ENCODE measurements around the gene OR2H2. TPM values are rescaled to one million over a fixed set of nuclear protein-coding genes. Genes with fewer than 3 reads are reported as not detected.

OR2H2 gene
- total and polyA plus RNA-seq, 2 experiments from 2014 or later, result 0.86 TPM; not detected in 1

DNA sequence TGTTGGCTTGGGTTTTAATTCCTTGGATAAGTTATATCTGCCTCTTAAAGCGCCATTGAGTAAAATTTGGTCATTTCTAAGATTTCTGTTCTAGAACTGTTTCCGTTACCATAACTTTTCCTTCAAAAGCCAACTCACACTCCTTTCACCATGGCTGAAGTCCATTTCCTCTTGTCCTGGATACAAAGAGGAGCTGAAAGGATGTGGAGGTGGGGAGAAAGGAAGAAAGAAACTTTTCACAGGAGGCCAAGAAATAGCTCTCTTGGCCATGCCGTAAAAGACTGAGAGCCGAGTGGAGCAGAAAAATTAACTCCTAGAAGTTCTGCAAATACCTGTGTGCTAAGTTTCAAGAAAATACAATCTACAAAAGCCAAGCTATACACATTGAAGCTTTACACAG lies 26.5 kb downstream of the OR2H2 start (continued):
- TF ChIP-seq EZH2phosphoT487 (IDR thresholded peaks at IDR 0.05; ENCODE audit: unreplicated experiment), result no peak
- TF ChIP-seq, protein P1, sequence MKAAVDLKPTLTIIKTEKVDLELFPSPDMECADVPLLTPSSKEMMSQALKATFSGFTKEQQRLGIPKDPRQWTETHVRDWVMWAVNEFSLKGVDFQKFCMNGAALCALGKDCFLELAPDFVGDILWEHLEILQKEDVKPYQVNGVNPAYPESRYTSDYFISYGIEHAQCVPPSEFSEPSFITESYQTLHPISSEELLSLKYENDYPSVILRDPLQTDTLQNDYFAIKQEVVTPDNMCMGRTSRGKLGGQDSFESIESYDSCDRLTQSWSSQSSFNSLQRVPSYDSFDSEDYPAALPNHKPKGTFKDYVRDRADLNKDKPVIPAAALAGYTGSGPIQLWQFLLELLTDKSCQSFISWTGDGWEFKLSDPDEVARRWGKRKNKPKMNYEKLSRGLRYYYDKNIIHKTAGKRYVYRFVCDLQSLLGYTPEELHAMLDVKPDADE (IDR thresholded peaks at IDR 0.05), result no peak

DNA sequence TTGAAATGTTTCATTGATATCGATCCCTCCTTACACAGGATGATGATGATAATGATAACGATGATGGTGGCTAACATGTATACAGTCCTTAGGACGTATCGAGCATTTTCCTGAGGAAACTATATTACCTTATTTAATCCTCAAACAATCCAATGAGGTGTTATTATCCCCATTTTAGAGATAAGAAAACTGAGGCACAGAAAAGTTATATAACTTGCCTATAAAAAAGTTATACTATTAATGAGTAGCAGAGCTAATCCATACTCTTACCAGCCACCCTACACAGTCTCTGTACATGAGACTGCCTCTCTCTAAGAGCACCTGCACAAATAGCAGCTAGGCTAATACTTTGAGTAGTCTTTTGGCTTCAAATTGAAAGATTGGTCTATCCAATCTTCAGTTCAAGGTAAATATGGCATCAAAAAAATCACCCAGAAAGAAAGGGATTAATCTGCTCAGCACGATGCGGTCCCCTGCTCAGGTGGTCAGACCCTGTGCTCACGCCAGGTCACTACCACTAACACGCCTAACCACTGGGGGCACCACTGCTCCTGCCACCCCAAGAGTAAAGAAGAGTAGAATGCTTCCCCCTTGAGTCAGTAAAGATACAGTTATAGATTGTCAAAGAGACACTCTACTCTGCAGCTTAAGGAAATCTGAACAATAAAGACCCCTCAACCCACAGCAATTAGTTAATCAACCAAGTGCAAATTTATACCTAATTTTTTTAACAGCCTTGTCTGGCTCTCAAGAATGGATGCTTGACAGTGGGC lies 33.0 kb downstream of the OR2H2 start:
- Histone ChIP-seq H3K27me3 (ENCODE audit: insufficient read depth) (no peaks in the 10 kb centered on the region), H3F3A (replicated peaks; ENCODE audit: low read depth) (peaks cover 55% of the 10 kb centered on the region), H3K9me2 (ENCODE audit: insufficient read depth) (no peaks in the 10 kb centered on the region), H3K79me2 (replicated peaks; ENCODE audit: insufficient read depth) (peaks cover 69% of the 10 kb centered on the region), H3K4me3 (no peak overlapping the region), H3K36me3 (ENCODE audit: insufficient read depth) (peaks cover 89% of the 10 kb centered on the region), H4K20me1 (replicated peaks; ENCODE audit: insufficient read depth) (peaks cover 27% of the 10 kb centered on the region), H2AFZ (no peak overlapping the region), H3K4me2 (no peak overlapping the region), H3K4me1 (ENCODE audit: insufficient read depth) (peaks cover 11% of the 10 kb centered on the region), H3K27ac (ENCODE audit: low read depth) (peak overlapping the region; percentile 0; the same call in 1 of the 2 replicates)
- H3K36me3 Mint-ChIP-seq (ENCODE audit: low read depth), result peaks cover 96% of the 10 kb centered on the region
- ATAC-seq (peak; percentile 94), DNase-seq (ENCODE audit: low spot score) (peak; percentile 79)
- TF ChIP-seq, protein P2, sequence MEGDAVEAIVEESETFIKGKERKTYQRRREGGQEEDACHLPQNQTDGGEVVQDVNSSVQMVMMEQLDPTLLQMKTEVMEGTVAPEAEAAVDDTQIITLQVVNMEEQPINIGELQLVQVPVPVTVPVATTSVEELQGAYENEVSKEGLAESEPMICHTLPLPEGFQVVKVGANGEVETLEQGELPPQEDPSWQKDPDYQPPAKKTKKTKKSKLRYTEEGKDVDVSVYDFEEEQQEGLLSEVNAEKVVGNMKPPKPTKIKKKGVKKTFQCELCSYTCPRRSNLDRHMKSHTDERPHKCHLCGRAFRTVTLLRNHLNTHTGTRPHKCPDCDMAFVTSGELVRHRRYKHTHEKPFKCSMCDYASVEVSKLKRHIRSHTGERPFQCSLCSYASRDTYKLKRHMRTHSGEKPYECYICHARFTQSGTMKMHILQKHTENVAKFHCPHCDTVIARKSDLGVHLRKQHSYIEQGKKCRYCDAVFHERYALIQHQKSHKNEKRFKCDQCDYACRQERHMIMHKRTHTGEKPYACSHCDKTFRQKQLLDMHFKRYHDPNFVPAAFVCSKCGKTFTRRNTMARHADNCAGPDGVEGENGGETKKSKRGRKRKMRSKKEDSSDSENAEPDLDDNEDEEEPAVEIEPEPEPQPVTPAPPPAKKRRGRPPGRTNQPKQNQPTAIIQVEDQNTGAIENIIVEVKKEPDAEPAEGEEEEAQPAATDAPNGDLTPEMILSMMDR (conservative IDR thresholded peaks at IDR 0.05; ENCODE audit: low read depth in 2 of 2), result peak; percentile 70 to 78
- TF ChIP-seq EZH2phosphoT487 (IDR thresholded peaks at IDR 0.05; ENCODE audit: unreplicated experiment), result no peak
- no peak for TF ChIP-seq ZNF331 (CRISPR knock-in tag; IDR thresholded peaks at IDR 0.05; ENCODE audit: low read depth)
- no peaks in the 10 kb centered on the region for H3K9me3 Mint-ChIP-seq
- H3K4me3 Mint-ChIP-seq, result no peak overlapping the region
- H3K27ac Mint-ChIP-seq, result no peak overlapping the region
- H3K4me1 Mint-ChIP-seq, result peaks cover 28% of the 10 kb centered on the region
- peaks cover 4% of the 10 kb centered on the region for H3K27me3 Mint-ChIP-seq (ENCODE audit: insufficient read depth, low read depth, poor library complexity)

DNA sequence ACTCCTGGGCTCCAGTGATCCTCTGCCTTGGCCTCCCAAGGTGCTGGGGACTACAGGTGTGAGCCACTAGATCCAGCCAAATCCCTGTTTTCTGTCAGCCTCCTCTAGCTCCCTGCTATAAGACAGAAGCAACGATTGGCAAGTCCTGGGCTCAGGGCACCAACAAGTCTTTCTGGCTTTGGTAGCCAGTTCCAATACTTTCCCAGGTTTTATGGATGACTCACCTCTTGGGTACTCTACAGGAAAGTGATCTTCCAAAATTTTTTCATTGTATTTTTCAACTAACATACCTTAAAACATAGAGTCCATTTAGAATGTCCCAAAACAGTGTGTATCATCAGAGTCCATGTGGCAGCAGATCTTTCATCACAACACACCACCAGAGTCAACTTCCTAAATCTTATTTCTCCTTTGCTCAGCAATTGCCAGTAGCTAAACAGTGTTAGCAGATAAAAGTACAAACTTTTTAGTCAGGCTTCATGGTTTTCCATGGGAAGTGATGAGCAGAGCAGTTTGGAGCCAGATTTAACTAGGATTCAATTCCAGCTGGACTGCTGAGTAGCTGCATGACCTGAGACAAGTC lies 34.7 kb downstream of the OR2H2 start:
- Mint-ChIP-seq H3K4me1 (peaks cover 45% of the 10 kb centered on the region), H3K27ac (no peak overlapping the region), H3K36me3 (ENCODE audit: low read depth) (peaks cover 93% of the 10 kb centered on the region), H3K27me3 (ENCODE audit: insufficient read depth, low read depth, poor library complexity) (peaks cover 14% of the 10 kb centered on the region), H3K9me3 (no peaks in the 10 kb centered on the region), H3K4me3 (no peak overlapping the region)
- Histone ChIP-seq H3F3A (replicated peaks; ENCODE audit: low read depth) (peaks cover 52% of the 10 kb centered on the region), H3K4me2 (no peak overlapping the region), H3K27ac (ENCODE audit: low read depth) (0 out of 2 replicates have a peak overlapping the region, but pooled peaks have one; percentile 55), H3K9me2 (ENCODE audit: insufficient read depth) (no peaks in the 10 kb centered on the region), H3K4me3 (no peak overlapping the region), H2AFZ (no peak overlapping the region), H4K20me1 (replicated peaks; ENCODE audit: insufficient read depth) (peaks cover 27% of the 10 kb centered on the region), H3K36me3 (ENCODE audit: insufficient read depth) (peaks cover 80% of the 10 kb centered on the region), H3K4me1 (ENCODE audit: insufficient read depth) (peaks cover 28% of the 10 kb centered on the region), H3K79me2 (replicated peaks; ENCODE audit: insufficient read depth) (peaks cover 68% of the 10 kb centered on the region), H3K27me3 (ENCODE audit: insufficient read depth) (no peaks in the 10 kb centered on the region)
- TF ChIP-seq, protein P2 (conservative IDR thresholded peaks at IDR 0.05; ENCODE audit: low read depth in 2 of 2), result no peak
- TF ChIP-seq ZNF331 (CRISPR knock-in tag; IDR thresholded peaks at IDR 0.05; ENCODE audit: low read depth), result no peak
- TF ChIP-seq ZNF114 (CRISPR knock-in tag; IDR thresholded peaks at IDR 0.05), result no peak
- TF ChIP-seq JUNB (IDR thresholded peaks at IDR 0.05; ENCODE audit: unreplicated experiment), result no peak
- ATAC-seq (no peak), DNase-seq (ENCODE audit: low spot score) (no peak)

All from GM23338 (cell line).